OCI-LY7 (cell line): ENCODE measurements around the gene ISYNA1. TPM values are rescaled to one million over a fixed set of nuclear protein-coding genes. Genes with fewer than 3 reads are reported as not detected.

Experiments
- BruUV-seq: library from RNA; stranded (reverse); fragments of 400-500 nt; replicated peaks from 2 replicates; lab custom pipeline; 2021; lab: Mats Ljungman, UMichigan
- CTCF ChIA-PET: fragments of 300-600 bp; sonication (Branson Sonifier 250); formaldehyde crosslinking; loops from one replicate; lab custom pipeline; 2022; ENCODE audit warnings: antibody characterized with exemption; ENCODE audit not compliant: unreplicated experiment; lab: Charles Lee
- POLR2A ChIA-PET: fragments of 300-600 bp; sonication (Branson Sonifier 250); formaldehyde crosslinking; loops from one replicate; lab custom pipeline; 2022; ENCODE audit warnings: antibody characterized with exemption; lab: Charles Lee
- DNase-seq: peaks from one replicate; pipeline ENCODE4 v3.0.0-alpha.2; 2015; ENCODE audit warnings: low spot score
- H2AFZ ChIP-seq: fragments of 200-600 bp; sonication (generic), shearing (Covaris generic); 2 replicates; pipeline ENCODE4 v1.6.1; 2014; ENCODE audit warnings: mild to moderate bottlenecking, antibody characterized with exemption, low read length, moderate library complexity
- H3K27ac ChIP-seq: fragments of 200-600 bp; sonication (generic); 2 replicates; pipeline ENCODE4 v1.5.1; 2014; ENCODE audit warnings: mixed run types, low read depth, mild to moderate bottlenecking, moderate library complexity, low read length, inconsistent platforms; ENCODE audit not compliant: poor library complexity, severe bottlenecking
- H3K36me3 ChIP-seq: fragments of 200-600 bp; sonication (generic); 2 replicates; pipeline ENCODE4 v1.6.1; 2014; ENCODE audit warnings: mild to moderate bottlenecking, antibody characterized with exemption, low read length, moderate library complexity, mixed read lengths; ENCODE audit not compliant: insufficient read depth
- H3K4me1 ChIP-seq: fragments of 200-600 bp; sonication (generic); 2 replicates; pipeline ENCODE4 v1.5.1; 2014; ENCODE audit warnings: mild to moderate bottlenecking, low read length; ENCODE audit not compliant: insufficient read depth, poor library complexity, severe bottlenecking
- H3K4me2 ChIP-seq: fragments of 200-600 bp; sonication (generic); 2 replicates; pipeline ENCODE4 v1.6.1; 2014; ENCODE audit warnings: mild to moderate bottlenecking, low read length
- H3K4me3 ChIP-seq: fragments of 200-600 bp; sonication (generic); 2 replicates; pipeline ENCODE4 v1.5.1; 2014; ENCODE audit warnings: mild to moderate bottlenecking, low read depth, low read length; ENCODE audit not compliant: poor library complexity, severe bottlenecking
- H3K79me2 ChIP-seq: fragments of 200-600 bp; sonication (generic); 2 replicates; pipeline ENCODE4 v1.6.1; 2016; ENCODE audit warnings: low read depth, mild to moderate bottlenecking, low read length, moderate library complexity, mixed read lengths; ENCODE audit not compliant: insufficient read depth
- H3K9me2 ChIP-seq: fragments of 200-600 bp; sonication (generic); 2 replicates; pipeline ENCODE4 v1.6.1; 2016; ENCODE audit warnings: mild to moderate bottlenecking, low read length, mixed read lengths; ENCODE audit not compliant: insufficient read depth
- H3K9me3 ChIP-seq: fragments of 200-600 bp; sonication (generic); 2 replicates; pipeline ENCODE4 v1.6.1; 2014; ENCODE audit warnings: mild to moderate bottlenecking, mixed run types, low read length, mixed read lengths
- H4K20me1 ChIP-seq: fragments of 200-600 bp; sonication (generic); 2 replicates; pipeline ENCODE4 v1.6.1; 2014; ENCODE audit warnings: mild to moderate bottlenecking, antibody characterized with exemption, low read length, moderate library complexity, mixed read lengths; ENCODE audit not compliant: insufficient read depth
- EZH2phosphoT487 ChIP-seq: fragments of 200-600 bp; sonication (generic); IDR thresholded peaks from 2 replicates; pipeline ENCODE4 v1.6.1; 2018; ENCODE audit warnings: low read depth, borderline replicate concordance, mild to moderate bottlenecking, mixed run types, antibody characterized with exemption, low read length, moderate library complexity, mixed read lengths
- intact Hi-C: fragments of 100-400 bp; cut with micrococcal nuclease; formaldehyde crosslinking; loops from one replicate; pipeline ENCODE4 v1.10.0; 2022; ENCODE audit not compliant: unreplicated experiment
- total RNA-seq, 2 experiments: library from RNA; depleted of rRNA in 1 of 2; stranded (reverse); fragments of >200 nt in 1 of 2; shearing (Covaris generic) in 1 of 2; gene quantifications; 2 replicates each; pipeline ENCODE4 v1.2.3, GENCODE V29; 2014 to 2022
- TF ChIP-seq, protein P1 (sequence below): fragments of 200-600 bp; sonication (generic); conservative IDR thresholded peaks from 2 replicates; pipeline ENCODE4 v1.5.1; 2014; ENCODE audit warnings: mild to moderate bottlenecking, antibody characterized with exemption, low read length, moderate library complexity, mixed read lengths

ISYNA1 gene
- total RNA-seq, 2 experiments from 2014 or later: 1.8 to 8.9 TPM

DNA sequence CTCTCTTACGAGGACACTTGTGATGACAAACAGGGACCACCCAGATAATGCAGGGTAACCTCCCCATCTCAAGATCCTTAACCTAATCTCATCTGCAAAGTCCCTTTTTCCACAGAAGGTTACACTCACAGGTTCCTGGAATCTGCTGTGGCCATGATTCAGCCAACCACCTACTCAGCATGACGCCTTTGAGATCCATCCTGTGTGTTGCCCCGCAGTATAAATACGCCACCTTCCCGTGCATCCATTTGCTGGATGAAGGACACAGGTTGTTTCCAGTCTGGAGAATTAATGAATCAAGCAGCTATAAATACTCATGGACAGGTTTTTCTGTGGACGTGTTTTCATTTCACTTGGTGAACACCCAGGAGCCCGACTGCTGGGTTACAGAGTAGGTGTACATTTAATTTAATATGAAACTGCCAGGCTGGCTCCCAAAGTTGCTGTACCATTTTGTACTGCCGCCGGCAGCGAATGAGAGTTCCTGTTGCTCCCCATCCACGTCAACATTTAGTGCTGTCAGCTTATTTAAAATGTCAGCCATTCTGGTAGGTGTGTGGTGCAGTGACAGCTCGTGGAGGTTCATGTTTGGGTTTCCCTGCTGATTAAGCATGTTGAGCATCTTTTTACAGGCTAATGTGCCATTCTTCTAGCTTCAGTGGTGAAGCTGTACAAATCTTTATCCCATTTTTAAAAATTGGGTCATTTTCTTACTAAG lies 43.7 kb upstream of the ISYNA1 start:
- Histone ChIP-seq H3K9me3 (no peaks in the 10 kb centered on the region), H3K36me3 (no peaks in the 10 kb centered on the region), H3K27ac (no peak overlapping the region), H3K4me1 (peaks cover 27% of the 10 kb centered on the region), H3K4me2 (no peak overlapping the region), H4K20me1 (no peaks in the 10 kb centered on the region; the same call in 1 of the 2 replicates), H3K4me3 (no peak overlapping the region), H2AFZ (no peak overlapping the region), H3K9me2 (no peaks in the 10 kb centered on the region), H3K79me2 (peaks cover 5% of the 10 kb centered on the region; the same call in 1 of the 2 replicates)
- no peak for DNase-seq
- no TSS peak for BruUV-seq
- ChIA-PET CTCF (interaction anchor here (1.0 kb wide), 1 partner anchor 7 kb away, joined by 3 read pairs; no protein-coding TSS in a partner anchor), POLR2A (interaction anchor here (0.6 to 1.0 kb wide), 10 partner anchors 10 to 513 kb away, joined by 3 to 12 read pairs (median 4); partner anchors contain the start of genes ELL and SSBP4)
- intact Hi-C loops: no loop called here
- TF ChIP-seq, protein P1, sequence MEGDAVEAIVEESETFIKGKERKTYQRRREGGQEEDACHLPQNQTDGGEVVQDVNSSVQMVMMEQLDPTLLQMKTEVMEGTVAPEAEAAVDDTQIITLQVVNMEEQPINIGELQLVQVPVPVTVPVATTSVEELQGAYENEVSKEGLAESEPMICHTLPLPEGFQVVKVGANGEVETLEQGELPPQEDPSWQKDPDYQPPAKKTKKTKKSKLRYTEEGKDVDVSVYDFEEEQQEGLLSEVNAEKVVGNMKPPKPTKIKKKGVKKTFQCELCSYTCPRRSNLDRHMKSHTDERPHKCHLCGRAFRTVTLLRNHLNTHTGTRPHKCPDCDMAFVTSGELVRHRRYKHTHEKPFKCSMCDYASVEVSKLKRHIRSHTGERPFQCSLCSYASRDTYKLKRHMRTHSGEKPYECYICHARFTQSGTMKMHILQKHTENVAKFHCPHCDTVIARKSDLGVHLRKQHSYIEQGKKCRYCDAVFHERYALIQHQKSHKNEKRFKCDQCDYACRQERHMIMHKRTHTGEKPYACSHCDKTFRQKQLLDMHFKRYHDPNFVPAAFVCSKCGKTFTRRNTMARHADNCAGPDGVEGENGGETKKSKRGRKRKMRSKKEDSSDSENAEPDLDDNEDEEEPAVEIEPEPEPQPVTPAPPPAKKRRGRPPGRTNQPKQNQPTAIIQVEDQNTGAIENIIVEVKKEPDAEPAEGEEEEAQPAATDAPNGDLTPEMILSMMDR: no peak
- no peak for TF ChIP-seq EZH2phosphoT487

GRCh38 chr19:18480006-18480691 lies 42.2 kb upstream of the ISYNA1 start:
- TF ChIP-seq, protein P1: no peak
- TF ChIP-seq EZH2phosphoT487: no peak
- Histone ChIP-seq H3K9me2 (no peaks in the 10 kb centered on the region), H3K4me1 (peaks cover 27% of the 10 kb centered on the region), H3K4me2 (peak overlapping the region; percentile 61), H3K36me3 (no peaks in the 10 kb centered on the region), H2AFZ (no peak overlapping the region), H3K9me3 (no peaks in the 10 kb centered on the region), H3K4me3 (no peak overlapping the region), H3K27ac (no peak overlapping the region), H4K20me1 (no peaks in the 10 kb centered on the region; the same call in 1 of the 2 replicates), H3K79me2 (peaks cover 5% of the 10 kb centered on the region; the same call in 1 of the 2 replicates)
- ChIA-PET POLR2A (interaction anchor here (0.5 to 0.6 kb wide), 2 partner anchors 21 to 135 kb away, joined by 3 to 5 read pairs; no protein-coding TSS in a partner anchor), CTCF (interaction anchor here (0.6 kb wide), 1 partner anchor 148 kb away, joined by 3 read pairs; no protein-coding TSS in a partner anchor)
- BruUV-seq: no TSS peak
- intact Hi-C loops: no loop called here
- no peak for DNase-seq
